GM03348 (cell line): ENCODE measurements around the gene MAGEA1.
A peak's percentile ranks its signal among the peaks of the same experiment; 100 is the strongest.
"Not testable (repeated sequence)": the region's sequence is repeated elsewhere in the genome, so short reads cannot be mapped to it uniquely, and the experiment has no call there.

Source experiments
- DNase-seq: peaks from one replicate; pipeline ENCODE4 v3.0.0; 2012; ENCODE audit warnings: low spot score

MAGEA1 gene

GRCh38 chrX:153179131-153179530 is at the start of gene MAGEA1:
Gene MAGEA1 (plus strand): TSS chrX:153179284. CDS start chrX:153182390, 3,106 bp downstream.
- no peak for DNase-seq

GRCh38 chrX:153132924-153133323 is 46.2 kb upstream of the MAGEA1 start:
- not testable (repeated sequence) for DNase-seq

GRCh38 chrX:153139074-153139473 is 40.0 kb upstream of the MAGEA1 start:
- not testable (repeated sequence) for DNase-seq

GRCh38 chrX:153146288-153146687 is 32.8 kb upstream of the MAGEA1 start:
- DNase-seq = not testable (repeated sequence)

GRCh38 chrX:153153516-153153915 is 25.6 kb upstream of the MAGEA1 start:
- DNase-seq = no peak

- DNase-seq = no peak
Observed at GRCh38 chrX:153157450-153157849, 21.6 kb upstream of the MAGEA1 start.

- DNase-seq = no peak
Observed at GRCh38 chrX:153158319-153158718, 20.8 kb upstream of the MAGEA1 start.

GRCh38 chrX:153161952-153162351 is 17.1 kb upstream of the MAGEA1 start:
- no peak for DNase-seq

GRCh38 chrX:153164733-153165132 is 14.4 kb upstream of the MAGEA1 start:
- no peak for DNase-seq

- not testable (repeated sequence) for DNase-seq
Observed at GRCh38 chrX:153168423-153168822, 10.7 kb upstream of the MAGEA1 start.

- no peak for DNase-seq
Observed at GRCh38 chrX:153181822-153182221, 2.7 kb downstream of the MAGEA1 start.

GRCh38 chrX:153184787-153185186 is 5.7 kb downstream of the MAGEA1 start:
- DNase-seq = no peak

GRCh38 chrX:153190381-153190780 is 11.3 kb downstream of the MAGEA1 start:
- DNase-seq = no peak

GRCh38 chrX:153200462-153200861 is 21.4 kb downstream of the MAGEA1 start:
- no peak for DNase-seq

- DNase-seq = no peak
Observed at GRCh38 chrX:153206425-153207046, 27.5 kb downstream of the MAGEA1 start.

GRCh38 chrX:153209347-153209746 is 30.3 kb downstream of the MAGEA1 start:
- DNase-seq = no peak

- no peak for DNase-seq
Observed at GRCh38 chrX:153214934-153215333, 35.9 kb downstream of the MAGEA1 start.

- DNase-seq = no peak
Observed at GRCh38 chrX:153216926-153217325, 37.8 kb downstream of the MAGEA1 start.

GRCh38 chrX:153225438-153226098 is 46.5 kb downstream of the MAGEA1 start:
- DNase-seq = no peak

GRCh38 chrX:153226344-153227185 is 47.5 kb downstream of the MAGEA1 start:
- DNase-seq = peak; percentile 6
